KOPT-K1 (cell line): ENCODE measurements around the gene OSBPL10.
"Not testable (repeated sequence)": the region's sequence is repeated elsewhere in the genome, so short reads cannot be mapped to it uniquely, and the experiment has no call there.

Source experiments
- H3K27ac ChIP-seq: fragments of 200-600 bp; sonication (generic); 2 replicates; pipeline ENCODE4 v1.5.1; 2016; ENCODE audit warnings: antibody characterized with exemption, mild to moderate bottlenecking, low read depth, low read length; ENCODE audit not compliant: poor library complexity, severe bottlenecking
- H3K36me3 ChIP-seq: fragments of 200-600 bp; sonication (generic); 2 replicates; pipeline ENCODE4 v1.5.1; 2017; ENCODE audit warnings: antibody characterized with exemption, mild to moderate bottlenecking, low read length, moderate library complexity; ENCODE audit not compliant: insufficient read depth
- H3K9me3 ChIP-seq: fragments of 200-600 bp; sonication (generic); 2 replicates; pipeline ENCODE4 v1.5.1; 2017; ENCODE audit warnings: antibody characterized with exemption, low read length, mild to moderate bottlenecking; ENCODE audit not compliant: insufficient read depth, poor library complexity, severe bottlenecking

Gene OSBPL10

DNA sequence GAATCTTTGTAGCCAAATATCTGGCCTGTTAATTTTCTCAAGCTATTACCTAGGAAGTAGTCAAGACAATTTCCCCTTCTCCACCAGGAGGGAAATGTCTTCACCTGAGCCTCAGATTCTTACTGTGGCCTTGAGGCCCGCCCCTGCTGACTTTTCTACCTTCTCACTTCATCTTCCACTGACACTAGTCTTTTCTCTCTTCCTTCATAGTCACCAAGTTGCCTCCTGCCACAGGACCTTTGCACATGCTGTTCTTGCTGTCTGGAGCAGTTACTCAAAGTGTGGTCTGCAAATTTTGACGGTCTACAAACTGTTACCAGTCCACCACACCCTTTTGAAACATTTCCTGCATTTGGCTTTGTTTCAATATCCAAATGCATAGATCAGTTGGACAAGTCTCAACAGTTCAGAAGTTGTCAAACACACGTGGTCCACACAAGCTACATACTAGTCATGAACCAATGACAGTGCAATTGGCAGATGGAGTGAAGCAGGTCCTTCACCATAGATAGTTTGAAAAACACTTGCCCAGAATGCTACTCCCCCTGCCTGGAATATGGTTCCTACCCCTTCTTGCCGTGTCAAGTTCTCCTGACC is 100.5 kb downstream of the OSBPL10 start:
- Histone ChIP-seq H3K9me3 (no peaks in the 10 kb centered on the region), H3K27ac (no peak overlapping the region), H3K36me3 (no peaks in the 10 kb centered on the region)

DNA sequence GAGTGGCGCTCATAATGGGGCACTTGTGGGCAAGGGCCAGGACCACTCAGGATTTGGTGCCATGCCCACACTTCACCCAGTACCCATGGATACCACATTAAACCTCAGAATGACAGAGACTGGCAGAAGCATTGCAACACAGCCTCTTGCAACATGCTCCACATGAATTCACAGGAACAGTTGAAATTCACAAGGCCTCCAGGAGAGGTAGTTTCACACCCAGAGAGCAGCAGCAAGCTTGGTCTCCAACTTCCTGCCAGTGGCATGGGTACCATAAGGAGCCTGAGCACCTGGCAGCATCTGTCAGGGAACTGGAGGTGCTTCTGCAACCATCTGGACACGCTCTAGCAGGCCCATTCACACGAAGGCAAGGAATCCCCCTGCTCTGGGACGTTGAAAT is 101.0 kb downstream of the OSBPL10 start:
- H3K9me3 ChIP-seq, result no peaks in the 10 kb centered on the region
- H3K36me3 ChIP-seq, result no peaks in the 10 kb centered on the region
- no peak overlapping the region for H3K27ac ChIP-seq

DNA sequence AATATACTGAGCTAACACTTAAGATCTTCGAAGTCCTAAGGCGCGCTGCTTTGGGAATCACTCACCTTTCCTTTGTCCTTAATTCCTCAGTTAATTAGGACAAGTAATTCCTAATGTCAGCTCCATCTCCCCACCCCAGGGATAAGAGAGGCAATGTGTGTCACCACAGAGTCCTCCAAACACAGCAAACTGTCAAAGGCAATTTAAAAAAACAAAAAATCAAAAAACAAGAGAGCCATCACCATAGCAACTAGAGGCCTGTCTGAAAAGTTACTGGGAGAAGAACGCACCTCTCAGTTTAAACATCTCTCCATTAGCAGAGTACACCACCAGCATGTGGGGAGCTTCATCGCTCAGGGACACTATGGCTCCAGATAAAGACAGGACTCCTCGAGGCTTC is 101.7 kb downstream of the OSBPL10 start:
- no peak overlapping the region for H3K27ac ChIP-seq
- no peaks in the 10 kb centered on the region for H3K36me3 ChIP-seq
- no peaks in the 10 kb centered on the region for H3K9me3 ChIP-seq

DNA sequence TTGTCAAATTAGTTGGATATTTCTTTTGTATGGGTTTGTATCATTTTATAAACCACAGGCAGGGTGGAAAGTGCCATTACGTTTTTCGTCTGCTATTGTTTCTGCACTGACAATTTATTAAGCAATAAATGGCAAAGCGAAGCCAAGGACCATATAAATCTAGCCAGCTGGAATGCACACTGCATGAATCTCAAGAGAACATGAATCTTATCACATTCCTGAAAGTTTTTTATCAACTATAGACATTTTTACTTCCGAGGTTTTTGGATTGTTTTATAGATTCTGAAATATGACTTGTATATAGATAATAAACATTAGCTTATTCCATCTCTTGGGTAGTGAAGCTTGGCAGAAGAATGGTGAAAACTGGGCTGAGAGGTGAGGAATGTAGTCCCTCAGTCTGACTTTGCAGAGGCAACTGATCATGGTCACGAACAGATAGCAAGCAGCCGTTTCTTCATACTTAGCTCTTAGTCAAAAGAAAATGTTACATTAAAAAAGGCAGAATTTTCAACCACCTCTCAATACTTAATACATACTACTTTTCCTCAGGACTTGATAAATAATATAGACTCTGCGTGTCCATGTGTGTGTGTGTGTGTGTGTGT is 102.7 kb downstream of the OSBPL10 start:
- Histone ChIP-seq H3K27ac (no peak overlapping the region), H3K36me3 (no peaks in the 10 kb centered on the region), H3K9me3 (no peaks in the 10 kb centered on the region)

DNA sequence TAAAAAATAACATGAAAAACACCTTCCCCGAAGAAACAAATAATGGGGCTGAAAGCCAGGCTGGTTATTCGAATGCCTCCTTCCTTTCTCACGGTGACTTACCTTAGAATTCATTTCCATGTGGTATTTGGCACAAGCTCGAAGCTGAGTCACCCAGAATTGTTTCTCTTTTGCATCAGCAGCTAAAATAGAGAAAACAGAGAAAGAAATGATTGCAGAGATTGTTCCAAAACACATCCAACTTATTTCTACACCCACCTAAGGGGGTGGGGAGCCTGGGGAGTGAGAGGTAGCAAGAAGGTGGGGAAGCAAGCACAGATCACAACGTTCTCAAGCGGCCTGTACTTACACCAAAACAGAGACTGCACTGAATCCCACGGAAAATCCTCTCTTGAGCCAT is 104.7 kb downstream of the OSBPL10 start:
- no peaks in the 10 kb centered on the region for H3K36me3 ChIP-seq
- H3K9me3 ChIP-seq, result no peaks in the 10 kb centered on the region
- no peak overlapping the region for H3K27ac ChIP-seq

DNA sequence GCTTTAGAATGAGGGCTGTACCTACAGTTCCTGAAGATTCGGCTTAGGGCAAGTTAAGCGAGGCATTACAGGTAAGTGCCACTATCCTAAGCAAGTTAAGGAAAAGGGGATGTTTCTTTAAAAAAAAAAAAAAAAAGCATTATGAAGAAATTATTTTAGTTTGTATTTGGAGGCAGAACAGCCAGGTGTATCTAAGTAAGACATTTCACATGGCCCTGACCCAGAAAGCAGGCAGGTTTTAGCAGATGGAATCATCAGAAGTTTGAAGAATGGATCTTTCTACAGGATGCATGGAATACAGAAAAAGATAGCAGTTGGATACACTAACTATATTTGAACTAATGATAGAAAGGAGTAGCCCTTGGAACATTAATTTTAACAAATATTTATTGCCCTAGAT is 105.6 kb downstream of the OSBPL10 start:
- Histone ChIP-seq H3K36me3 (no peaks in the 10 kb centered on the region), H3K27ac (no peak overlapping the region), H3K9me3 (no peaks in the 10 kb centered on the region)

DNA sequence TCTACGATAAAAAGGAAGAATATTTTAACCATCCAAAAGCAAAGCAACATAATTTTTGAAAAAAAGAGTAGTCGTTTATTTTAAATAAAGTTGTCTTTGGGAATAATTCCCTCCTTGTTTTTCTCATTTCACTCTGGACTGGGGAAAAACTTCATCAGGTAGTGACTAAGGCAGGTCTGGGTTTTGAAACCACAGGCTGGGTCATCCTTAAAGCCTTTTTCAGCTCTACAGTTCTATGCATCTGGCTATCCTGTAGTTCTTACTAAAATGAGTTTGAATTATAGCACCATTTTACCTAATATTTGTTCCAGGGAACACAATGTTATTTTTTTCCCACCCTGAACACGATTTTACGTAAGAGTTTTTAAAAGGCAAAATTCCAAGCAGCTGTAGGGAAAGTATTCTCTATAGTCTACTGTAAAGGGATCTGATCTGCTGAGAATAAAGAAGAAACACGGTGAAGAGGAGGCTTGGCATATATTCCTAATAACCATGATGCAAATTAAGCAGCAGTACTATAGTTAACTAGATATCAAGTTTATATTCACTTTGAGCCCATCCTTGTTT is 107.7 kb downstream of the OSBPL10 start:
- H3K36me3 ChIP-seq, result no peaks in the 10 kb centered on the region
- H3K27ac ChIP-seq, result no peak overlapping the region
- no peaks in the 10 kb centered on the region for H3K9me3 ChIP-seq

DNA sequence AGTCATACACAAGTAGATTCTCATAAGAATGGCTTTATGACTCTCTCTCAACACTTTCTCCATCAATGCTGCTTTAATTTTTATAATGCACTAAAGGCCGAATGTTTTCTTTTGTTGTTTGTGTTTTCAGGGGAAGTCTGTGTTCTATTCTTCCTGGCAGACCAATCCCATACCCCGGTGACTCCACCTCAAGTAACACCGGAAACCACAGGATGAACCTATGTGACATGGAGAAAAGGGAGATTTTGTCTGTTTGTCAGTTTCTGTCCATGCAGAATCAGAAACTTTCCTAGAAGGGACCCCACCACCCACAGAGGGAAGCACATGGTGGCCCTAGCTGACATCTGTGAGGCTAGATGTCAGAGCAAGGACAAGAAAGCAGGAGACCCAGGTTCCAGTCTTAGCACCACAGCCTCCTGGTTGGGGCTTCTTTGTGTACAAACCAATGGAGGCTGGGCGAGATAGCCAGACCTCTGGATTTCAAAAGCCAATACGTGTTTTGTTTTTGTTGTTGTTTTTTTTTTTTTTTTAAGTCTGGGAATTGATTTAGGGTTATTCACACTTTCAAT is 109.0 kb downstream of the OSBPL10 start:
- Histone ChIP-seq H3K36me3 (no peaks in the 10 kb centered on the region), H3K9me3 (no peaks in the 10 kb centered on the region), H3K27ac (no peak overlapping the region)

DNA sequence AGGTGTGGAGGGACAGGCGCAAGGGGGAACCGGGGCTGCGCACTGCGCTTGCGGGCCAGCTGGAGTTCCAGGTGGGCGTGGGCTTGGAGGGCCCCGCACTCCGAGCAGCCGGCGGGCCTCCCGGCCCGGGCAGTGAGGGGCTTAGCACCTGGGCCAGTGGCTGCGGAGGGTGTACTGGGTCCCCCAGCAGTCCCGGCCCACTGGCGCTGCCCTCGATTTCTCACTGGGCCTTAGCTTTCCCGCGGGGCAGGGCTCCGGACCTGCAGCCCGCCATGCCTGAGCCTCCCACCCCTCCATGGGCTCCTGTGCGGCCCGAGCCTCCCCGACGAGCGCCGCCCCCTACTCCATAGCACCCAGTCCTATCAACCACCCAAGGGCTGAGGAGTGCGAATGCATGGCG is 111.0 kb downstream of the OSBPL10 start:
- not testable (repeated sequence) for H3K36me3 ChIP-seq, H3K27ac ChIP-seq, H3K9me3 ChIP-seq

DNA sequence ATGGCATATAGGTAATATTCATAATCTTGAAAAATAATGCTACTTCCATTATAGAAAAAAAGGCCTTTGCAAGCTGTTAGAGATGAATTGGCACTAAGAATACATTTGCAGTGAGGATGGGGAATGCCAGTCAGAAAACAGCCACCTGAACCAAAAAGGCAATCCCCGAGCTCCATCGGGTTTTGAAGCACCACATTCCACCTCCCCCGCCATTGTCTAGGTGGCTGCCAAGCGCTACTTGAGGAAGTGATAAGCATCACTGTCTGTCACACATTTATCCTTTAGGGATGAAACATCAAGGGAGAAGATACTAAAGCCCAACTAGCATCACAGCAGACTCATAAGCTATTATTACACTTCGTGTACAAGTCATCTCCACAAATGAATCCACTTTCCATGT is 112.8 kb downstream of the OSBPL10 start:
- H3K9me3 ChIP-seq, result no peaks in the 10 kb centered on the region
- no peak overlapping the region for H3K27ac ChIP-seq
- H3K36me3 ChIP-seq, result no peaks in the 10 kb centered on the region

DNA sequence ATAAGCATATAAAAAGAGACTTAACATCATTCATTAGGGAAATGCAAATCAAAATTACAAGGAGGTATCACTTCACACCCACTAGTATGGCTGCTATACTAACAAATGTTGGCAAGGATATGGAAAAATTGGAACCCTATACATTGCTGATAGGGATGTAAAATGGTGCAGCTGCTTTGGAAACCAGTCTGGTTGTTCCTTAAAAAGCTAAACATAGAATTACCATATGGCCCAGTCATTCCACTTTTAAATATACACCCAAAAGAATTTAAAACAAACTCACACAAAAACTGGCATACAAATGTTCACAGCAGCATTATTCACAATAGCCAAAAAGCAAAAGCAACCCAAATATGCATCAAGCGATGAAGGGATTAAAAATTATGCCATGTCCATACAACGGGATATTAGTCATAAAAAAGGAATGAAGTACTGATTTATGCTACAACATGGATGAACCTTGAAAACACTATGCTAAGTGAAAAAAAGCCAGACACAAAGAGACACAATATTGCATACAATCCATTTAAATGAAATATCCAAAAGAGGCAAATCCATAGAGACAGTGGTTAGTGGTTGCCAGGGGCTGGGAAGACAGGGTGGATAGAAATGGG is 118.3 kb downstream of the OSBPL10 start:
- Histone ChIP-seq H3K36me3 (no peaks in the 10 kb centered on the region), H3K27ac (no peak overlapping the region), H3K9me3 (no peaks in the 10 kb centered on the region)

DNA sequence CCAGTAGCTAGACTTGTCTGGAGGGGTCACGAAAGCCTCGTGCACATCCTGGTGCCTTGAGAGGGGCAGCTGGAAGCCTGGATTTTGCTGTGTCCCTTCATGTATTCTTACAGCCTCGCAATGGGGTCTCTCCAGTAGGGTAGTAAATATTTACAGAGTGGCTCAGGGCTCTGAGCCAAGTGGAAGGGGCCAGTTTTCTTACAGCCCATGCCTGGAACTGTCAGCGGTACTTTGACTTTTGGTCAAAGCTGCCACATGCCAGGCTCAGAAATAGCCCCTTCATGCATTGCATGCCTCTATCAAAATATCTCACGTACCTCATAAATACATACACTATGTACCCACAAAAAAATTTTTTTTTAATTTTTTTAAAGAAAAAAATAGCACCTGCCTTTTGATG is 119.2 kb downstream of the OSBPL10 start:
- Histone ChIP-seq H3K27ac (no peak overlapping the region), H3K9me3 (no peaks in the 10 kb centered on the region), H3K36me3 (no peaks in the 10 kb centered on the region)

DNA sequence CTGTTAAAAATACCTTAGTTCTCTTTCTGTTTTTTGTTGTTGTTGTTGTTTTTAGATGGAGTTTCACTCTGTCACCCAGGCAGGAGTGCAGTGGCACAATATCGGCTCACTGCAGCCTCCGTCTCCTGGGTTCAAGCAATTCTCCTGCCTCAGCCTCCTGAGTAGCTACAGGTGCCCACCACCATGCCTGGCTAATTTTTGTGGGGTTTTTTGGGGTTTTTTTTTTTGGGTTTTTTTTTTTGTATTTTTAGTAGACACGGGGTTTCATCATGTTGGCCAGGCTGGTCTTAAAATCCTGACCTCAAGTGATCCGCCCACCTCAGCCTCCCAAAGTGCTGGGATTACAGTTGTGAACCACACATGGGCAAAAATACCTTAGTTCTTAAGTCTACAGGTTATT is 120.4 kb downstream of the OSBPL10 start:
- not testable (repeated sequence) for H3K27ac ChIP-seq, H3K36me3 ChIP-seq, H3K9me3 ChIP-seq

DNA sequence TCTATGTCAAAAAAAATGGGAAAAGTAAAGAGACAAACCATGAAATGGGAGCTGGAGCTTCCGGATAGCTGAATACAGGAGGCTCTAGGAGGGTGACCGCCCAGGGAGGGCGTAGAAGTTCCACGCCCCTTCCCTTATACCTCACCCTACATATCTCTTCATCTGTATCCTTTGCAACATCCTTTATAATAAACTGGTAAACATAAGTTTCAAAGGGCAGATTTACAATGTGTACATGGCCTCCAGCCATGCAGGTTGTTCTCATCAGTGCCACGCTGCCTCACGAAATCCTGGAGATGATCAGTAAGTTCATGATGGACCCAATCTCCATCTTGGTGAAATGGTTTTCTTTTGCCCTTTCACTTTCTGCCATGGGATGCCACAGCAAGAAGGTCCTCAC is 121.8 kb downstream of the OSBPL10 start:
- Histone ChIP-seq H3K27ac (no peak overlapping the region), H3K9me3 (no peaks in the 10 kb centered on the region), H3K36me3 (no peaks in the 10 kb centered on the region)

DNA sequence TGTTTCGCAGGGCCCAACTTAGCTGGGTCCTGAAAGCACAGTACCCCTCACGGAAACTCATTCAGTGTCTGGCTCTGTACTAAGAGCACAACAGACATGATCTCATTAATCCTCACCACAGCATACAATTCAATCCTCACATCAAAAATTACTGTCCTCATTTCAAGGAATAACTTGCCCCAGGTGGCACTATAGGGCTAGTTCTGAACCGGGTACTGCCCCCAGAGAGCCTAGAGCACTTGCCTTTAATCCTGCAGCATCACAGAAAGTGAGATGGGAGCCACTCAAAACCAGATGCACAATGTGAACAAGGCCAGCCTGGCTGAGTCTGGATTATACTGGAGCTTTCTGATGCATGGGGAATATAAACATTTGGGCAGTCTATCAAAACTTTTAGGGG is 122.6 kb downstream of the OSBPL10 start:
- H3K9me3 ChIP-seq, result no peaks in the 10 kb centered on the region
- H3K36me3 ChIP-seq, result no peaks in the 10 kb centered on the region
- H3K27ac ChIP-seq, result no peak overlapping the region
